ENCODE data around the gene CTNNAL1.

- no peak for TF ChIP-seq POLR2A (IDR thresholded peaks at IDR 0.05)
- TF ChIP-seq, protein P1, sequence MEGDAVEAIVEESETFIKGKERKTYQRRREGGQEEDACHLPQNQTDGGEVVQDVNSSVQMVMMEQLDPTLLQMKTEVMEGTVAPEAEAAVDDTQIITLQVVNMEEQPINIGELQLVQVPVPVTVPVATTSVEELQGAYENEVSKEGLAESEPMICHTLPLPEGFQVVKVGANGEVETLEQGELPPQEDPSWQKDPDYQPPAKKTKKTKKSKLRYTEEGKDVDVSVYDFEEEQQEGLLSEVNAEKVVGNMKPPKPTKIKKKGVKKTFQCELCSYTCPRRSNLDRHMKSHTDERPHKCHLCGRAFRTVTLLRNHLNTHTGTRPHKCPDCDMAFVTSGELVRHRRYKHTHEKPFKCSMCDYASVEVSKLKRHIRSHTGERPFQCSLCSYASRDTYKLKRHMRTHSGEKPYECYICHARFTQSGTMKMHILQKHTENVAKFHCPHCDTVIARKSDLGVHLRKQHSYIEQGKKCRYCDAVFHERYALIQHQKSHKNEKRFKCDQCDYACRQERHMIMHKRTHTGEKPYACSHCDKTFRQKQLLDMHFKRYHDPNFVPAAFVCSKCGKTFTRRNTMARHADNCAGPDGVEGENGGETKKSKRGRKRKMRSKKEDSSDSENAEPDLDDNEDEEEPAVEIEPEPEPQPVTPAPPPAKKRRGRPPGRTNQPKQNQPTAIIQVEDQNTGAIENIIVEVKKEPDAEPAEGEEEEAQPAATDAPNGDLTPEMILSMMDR (IDR thresholded peaks at IDR 0.05 in 8 of 11, conservative IDR thresholded peaks at IDR 0.05 in 3 of 11): no peak
These were observed 49.2 kb upstream of the CTNNAL1 start for GRCh38 chr9:109062543-109062942.

All from spleen (tissue), 7 donors.